Omental fat pad (tissue), 4 donors: ENCODE data around the gene MEGF8. TPM values are rescaled to one million over a fixed set of nuclear protein-coding genes. Genes with fewer than 3 reads are reported as not detected.
"Not testable (repeated sequence)": the region's sequence is repeated elsewhere in the genome, so short reads cannot be mapped to it uniquely, and the experiment has no call there.

ENCODE experiments used
- ATAC-seq: fragments of 150-250 bp; one replicate; pipeline ENCODE4 v1.9.1; 2016; ENCODE audit warnings: mild to moderate bottlenecking, moderate library complexity; ENCODE audit not compliant: low FRiP score
- DNase-seq: peaks from one replicate; pipeline ENCODE4 v3.0.0-alpha.2; 2019; ENCODE audit warnings: low spot score
- CTCF ChIP-seq, 3 donors: fragments of 450-650 bp; IDR thresholded peaks; one replicate each; pipeline ENCODE4 v1.5.1; 2016 to 2017; ENCODE audit warnings: antibody characterized with exemption in 3 of 3, mild to moderate bottlenecking in 3 of 3, moderate library complexity in 2 of 3
- total RNA-seq, 4 donors: library from RNA; depleted of rRNA; stranded (reverse); fragments of >200 nt; gene quantifications; one replicate each; pipeline ENCODE4 v1.1.0, GENCODE V29; 2016

Gene MEGF8
- total RNA-seq, 4 donors from 2014 or later = 15.3 to 20.5 (median 18.4) TPM

- ATAC-seq = no peak
- TF ChIP-seq CTCF (IDR thresholded peaks at IDR 0.05) = no peak
- DNase-seq = no peak
These were observed 6.6 kb downstream of the MEGF8 start for GRCh38 chr19:42332059-42332458.

GRCh38 chr19:42333018-42333417, 7.6 kb downstream of the MEGF8 start:
- DNase-seq = no peak
- no peak for ATAC-seq
- TF ChIP-seq CTCF (IDR thresholded peaks at IDR 0.05) = no peak

- ATAC-seq (no peak), DNase-seq (no peak)
- no peak for TF ChIP-seq CTCF (IDR thresholded peaks at IDR 0.05)
These were observed 8.7 kb downstream of the MEGF8 start for GRCh38 chr19:42333975-42334696.

- no peak for TF ChIP-seq CTCF (IDR thresholded peaks at IDR 0.05)
- ATAC-seq = no peak
- DNase-seq = no peak
These were observed 9.4 kb downstream of the MEGF8 start for GRCh38 chr19:42334697-42335373.

- ATAC-seq (no peak), DNase-seq (no peak)
- TF ChIP-seq CTCF (IDR thresholded peaks at IDR 0.05) = no peak
These were observed 10.0 kb downstream of the MEGF8 start for GRCh38 chr19:42335374-42335936.

GRCh38 chr19:42335971-42336370, 10.5 kb downstream of the MEGF8 start:
- ATAC-seq (no peak), DNase-seq (no peak)
- no peak for TF ChIP-seq CTCF (IDR thresholded peaks at IDR 0.05)

GRCh38 chr19:42339126-42339860, 13.9 kb downstream of the MEGF8 start:
- DNase-seq, ATAC-seq: not testable (repeated sequence)

GRCh38 chr19:42339922-42340321, 14.5 kb downstream of the MEGF8 start:
- DNase-seq, ATAC-seq: not testable (repeated sequence)
